ENCODE measurements around the gene PRKAG2.

DNA sequence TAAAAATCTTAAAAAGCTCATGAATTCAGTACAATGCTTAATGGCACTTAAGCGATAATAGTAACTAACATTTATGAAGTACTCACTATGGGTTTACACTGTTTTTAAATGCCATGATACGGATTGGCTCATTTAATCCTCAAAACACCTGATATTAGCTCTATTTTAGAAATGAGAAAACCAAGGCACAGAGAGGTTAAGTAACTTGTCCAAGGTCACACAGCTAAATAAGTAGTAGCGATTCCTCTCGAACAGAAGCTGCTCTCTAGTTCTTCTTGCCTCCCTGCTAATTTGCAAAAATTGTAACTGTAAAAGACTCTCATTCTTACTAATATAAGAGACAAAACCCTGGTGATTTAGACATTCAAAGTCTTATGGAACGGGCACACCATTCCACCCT, 246.6 kb downstream of the PRKAG2 start:
- TF ChIP-seq GATA2 (IDR thresholded peaks at IDR 0.05; ENCODE audit: low read depth, low read length) = no peak
- no peak for TF ChIP-seq GATA3 (IDR thresholded peaks at IDR 0.05; ENCODE audit: low read depth, low read length)

Measured in SH-SY5Y (cell line).